ENCODE data around the gene PLCH2. TPM values are rescaled to one million over a fixed set of nuclear protein-coding genes. Genes with fewer than 3 reads are reported as not detected.

Gene PLCH2
- total and polyA plus RNA-seq, 11 donors = 0.04 to 1.0 (median 0.35) TPM; not detected in 4

DNA sequence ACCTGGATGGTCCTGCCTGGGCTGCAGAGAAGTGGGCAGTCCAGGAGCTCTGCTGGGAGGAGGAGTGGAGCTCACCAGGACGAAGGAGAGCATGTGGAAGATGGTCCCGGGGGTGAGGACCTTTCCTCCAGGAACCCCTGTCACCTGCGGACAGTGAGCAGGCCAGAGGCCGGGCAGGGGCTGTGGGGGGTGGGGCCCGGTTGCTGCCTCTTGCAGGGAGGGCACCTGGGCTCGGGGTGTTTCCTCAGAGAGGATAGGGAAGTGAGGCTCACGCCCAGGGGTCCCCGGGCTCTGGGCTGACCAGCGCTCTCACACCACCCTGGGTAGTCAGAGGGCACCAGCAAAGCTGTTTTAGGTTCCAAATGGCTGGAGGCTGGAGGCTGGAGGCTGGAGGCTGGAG lies 41.0 kb upstream of the PLCH2 start:
- 67 to 80% (median 69%) methylated on average over 7 to 9 of the region's 9 CpGs for WGBS, 4 donors
- no peak overlapping the region for H3K4me3 ChIP-seq
- no peak for DNase-seq
- H3K4me1 ChIP-seq = no peaks in the 10 kb centered on the region
- no peaks in the 10 kb centered on the region for H3K36me3 ChIP-seq
- intact Hi-C loops (cut with DNase I) = loop anchor here in 1 of 10 donors (10.0 kb wide), 1 partner anchor 220 kb away; no protein-coding TSS in a partner anchor
- H3K27ac ChIP-seq = no peak overlapping the region
- peaks cover 0 to 2% (median 0%) of the 10 kb centered on the region in 12 donors for H3K9me3 ChIP-seq
- ATAC-seq = no peak
- peaks cover 4 to 46% (median 21%) of the 10 kb centered on the region in 9 donors for H3K27me3 ChIP-seq
- TF ChIP-seq, protein P1, sequence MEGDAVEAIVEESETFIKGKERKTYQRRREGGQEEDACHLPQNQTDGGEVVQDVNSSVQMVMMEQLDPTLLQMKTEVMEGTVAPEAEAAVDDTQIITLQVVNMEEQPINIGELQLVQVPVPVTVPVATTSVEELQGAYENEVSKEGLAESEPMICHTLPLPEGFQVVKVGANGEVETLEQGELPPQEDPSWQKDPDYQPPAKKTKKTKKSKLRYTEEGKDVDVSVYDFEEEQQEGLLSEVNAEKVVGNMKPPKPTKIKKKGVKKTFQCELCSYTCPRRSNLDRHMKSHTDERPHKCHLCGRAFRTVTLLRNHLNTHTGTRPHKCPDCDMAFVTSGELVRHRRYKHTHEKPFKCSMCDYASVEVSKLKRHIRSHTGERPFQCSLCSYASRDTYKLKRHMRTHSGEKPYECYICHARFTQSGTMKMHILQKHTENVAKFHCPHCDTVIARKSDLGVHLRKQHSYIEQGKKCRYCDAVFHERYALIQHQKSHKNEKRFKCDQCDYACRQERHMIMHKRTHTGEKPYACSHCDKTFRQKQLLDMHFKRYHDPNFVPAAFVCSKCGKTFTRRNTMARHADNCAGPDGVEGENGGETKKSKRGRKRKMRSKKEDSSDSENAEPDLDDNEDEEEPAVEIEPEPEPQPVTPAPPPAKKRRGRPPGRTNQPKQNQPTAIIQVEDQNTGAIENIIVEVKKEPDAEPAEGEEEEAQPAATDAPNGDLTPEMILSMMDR (IDR thresholded peaks at IDR 0.05) = no peak
- no peak for TF ChIP-seq POLR2A (IDR thresholded peaks at IDR 0.05)

DNA sequence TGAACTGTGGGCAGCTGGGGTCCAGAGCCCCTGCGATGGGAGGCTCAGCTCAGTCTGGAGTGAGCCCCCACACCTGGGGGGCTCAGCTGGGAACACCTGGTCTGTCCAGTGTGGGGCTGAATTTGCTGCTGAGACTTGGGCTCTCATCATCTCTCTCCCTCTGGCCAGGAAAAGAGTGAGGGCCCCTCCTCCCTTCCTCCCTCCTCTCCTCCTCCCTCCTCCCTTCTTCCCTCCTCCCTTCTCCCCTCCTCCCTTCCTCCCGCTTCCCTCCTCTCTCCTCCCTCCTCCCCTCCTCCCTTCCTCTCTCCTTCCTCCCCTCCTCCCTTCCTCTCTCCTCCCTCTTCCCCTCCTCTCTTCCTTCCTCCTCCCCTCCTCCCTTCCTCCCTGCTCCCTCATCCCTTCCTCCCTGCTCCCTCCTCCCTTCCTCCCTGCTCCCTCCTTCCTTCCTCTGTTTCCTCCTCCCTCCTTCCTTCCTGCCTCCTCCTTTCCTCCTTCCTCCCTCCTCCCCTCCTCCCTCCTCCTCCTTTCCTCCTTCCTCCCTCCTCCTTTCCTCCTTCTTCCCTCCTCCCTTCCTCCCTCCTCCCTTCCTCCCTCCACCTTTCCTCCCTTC lies 40.2 kb upstream of the PLCH2 start:
- no peak overlapping the region for H3K4me3 ChIP-seq
- peaks cover 4 to 45% (median 16%) of the 10 kb centered on the region in 9 donors for H3K27me3 ChIP-seq
- H3K4me1 ChIP-seq = no peaks in the 10 kb centered on the region
- no peak for ATAC-seq
- WGBS, 4 donors = 67 to 79% (median 68%) methylated on average over 1 to 2 of the region's 2 CpGs
- no peaks in the 10 kb centered on the region for H3K9me3 ChIP-seq
- intact Hi-C loops (cut with DNase I) = loop anchor here in 1 of 10 donors (10.0 kb wide), 1 partner anchor 219 kb away; no protein-coding TSS in a partner anchor
- H3K27ac ChIP-seq = no peak overlapping the region
- no peak for TF ChIP-seq POLR2A (IDR thresholded peaks at IDR 0.05)
- TF ChIP-seq, protein P1 (IDR thresholded peaks at IDR 0.05) = no peak
- no peaks in the 10 kb centered on the region for H3K36me3 ChIP-seq
- DNase-seq = no peak

DNA sequence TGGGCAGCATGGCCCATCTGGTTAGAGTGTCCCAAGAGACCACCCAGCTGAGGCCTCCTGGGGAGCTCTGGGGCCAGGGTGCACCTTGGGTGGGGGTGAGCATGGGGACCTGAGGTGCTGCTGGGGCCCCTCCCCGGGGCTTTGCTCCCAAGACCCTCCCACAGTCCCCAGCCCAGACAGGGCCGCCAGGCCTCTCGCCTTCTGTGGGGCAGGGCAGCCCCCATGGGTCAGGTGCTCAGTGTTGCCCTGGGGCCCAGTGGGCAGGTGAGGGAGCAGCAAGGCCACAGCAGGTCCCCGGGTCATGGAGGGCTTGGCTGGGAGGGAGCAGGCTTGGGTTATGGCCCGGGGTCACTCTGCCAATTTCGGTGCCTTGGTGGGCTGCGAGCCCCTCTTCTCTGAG lies 39.2 kb upstream of the PLCH2 start:
- TF ChIP-seq, protein P1 (IDR thresholded peaks at IDR 0.05) = no peak
- no peak for TF ChIP-seq POLR2A (IDR thresholded peaks at IDR 0.05)
- no peak for ATAC-seq
- Histone ChIP-seq H3K27me3 (peaks cover 4 to 45% (median 15%) of the 10 kb centered on the region in 9 donors), H3K4me3 (no peak overlapping the region), H3K9me3 (no peaks in the 10 kb centered on the region), H3K4me1 (no peaks in the 10 kb centered on the region), H3K27ac (no peak overlapping the region), H3K36me3 (no peaks in the 10 kb centered on the region)
- DNase-seq = no peak
- 80 to 88% (median 88%) methylated on average over 4 to 7 of the region's 7 CpGs; no CpG with 5 or more reads in 1 of the 4 donors for WGBS, 4 donors
- intact Hi-C loops (cut with DNase I) = loop anchor here in 1 of 10 donors (10.0 kb wide), 1 partner anchor 218 kb away; no protein-coding TSS in a partner anchor

DNA sequence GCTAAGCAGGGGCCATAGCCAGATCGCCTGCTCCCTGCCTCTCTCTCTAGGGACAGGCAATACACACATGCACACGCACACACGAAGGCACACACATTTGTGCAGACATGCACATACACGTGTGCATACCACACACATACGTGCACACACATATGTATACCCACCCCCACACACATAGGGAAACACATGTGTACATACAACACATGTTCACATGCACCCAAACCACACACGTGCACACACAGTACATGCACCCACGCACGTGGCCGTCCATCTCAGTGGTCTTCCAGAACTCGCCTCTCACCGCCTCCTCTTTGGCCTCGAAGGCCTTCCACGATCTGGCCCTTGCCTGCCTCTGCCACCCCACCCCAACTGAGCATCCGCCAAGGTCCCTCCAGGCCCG lies 38.5 kb upstream of the PLCH2 start:
- TF ChIP-seq, protein P1 (IDR thresholded peaks at IDR 0.05) = no peak
- no peak for TF ChIP-seq POLR2A (IDR thresholded peaks at IDR 0.05)
- no peaks in the 10 kb centered on the region for H3K36me3 ChIP-seq
- intact Hi-C loops (cut with DNase I) = loop anchor here in 1 of 10 donors (10.0 kb wide), 1 partner anchor 217 kb away; no protein-coding TSS in a partner anchor
- no peak overlapping the region for H3K27ac ChIP-seq
- DNase-seq (no peak), ATAC-seq (no peak)
- H3K27me3 ChIP-seq = peaks cover 4 to 45% (median 18%) of the 10 kb centered on the region in 9 donors
- no peaks in the 10 kb centered on the region for H3K9me3 ChIP-seq
- no peak overlapping the region for H3K4me3 ChIP-seq
- 87 to 93% (median 88%) methylated on average over 15 of the region's 15 CpGs for WGBS, 4 donors
- H3K4me1 ChIP-seq = no peaks in the 10 kb centered on the region
